Endometrial microvascular endothelial cells (primary cell): ENCODE results near the gene TOP1. TPM values are rescaled to one million over a fixed set of nuclear protein-coding genes. Genes with fewer than 3 reads are reported as not detected.

ENCODE experiments used
- in situ Hi-C: cut with HindIII; loops from 2 replicates; pipeline ENCODE4 v1.10.0; 2017; ENCODE audit warnings: low sequenced_read_pairs, low pct_unique_long_range_greater_than_20kb; ENCODE audit errors: inconsistent ontology term
- total RNA-seq: library from RNA; depleted of rRNA; stranded (reverse); fragments of >200 nt; gene quantifications from one replicate; pipeline ENCODE4 v1.2.3, GENCODE V29; 2015; ENCODE audit errors: inconsistent ontology term

TOP1 gene
- total RNA-seq, 1 donor from 2014 or later: 53.6 TPM

GRCh38 chr20:41135888-41136679 is 107.5 kb downstream of the TOP1 start:
- in situ Hi-C loops: no loop called here

- in situ Hi-C loops: no loop called here
Observed at GRCh38 chr20:41136680-41137613, 108.3 kb downstream of the TOP1 start, which contains the start of gene PLCG1. TSS of gene PLCG1 (plus strand) at chr20:41137543. CDS start at chr20:41137642, 99 bp downstream.

- in situ Hi-C loops: no loop called here
Observed at GRCh38 chr20:41137614-41138474, 109.2 kb downstream of the TOP1 start.

- in situ Hi-C loops: no loop called here
Observed at GRCh38 chr20:41138475-41139226, 110.0 kb downstream of the TOP1 start.

GRCh38 chr20:41139227-41140093 is 110.8 kb downstream of the TOP1 start:
- in situ Hi-C loops: no loop called here

GRCh38 chr20:41140226-41141133 is 111.9 kb downstream of the TOP1 start:
- in situ Hi-C loops: no loop called here

- in situ Hi-C loops: no loop called here
Observed at GRCh38 chr20:41141153-41141815, 112.7 kb downstream of the TOP1 start.

- in situ Hi-C loops: no loop called here
Observed at GRCh38 chr20:41142245-41142644, 113.6 kb downstream of the TOP1 start.

- in situ Hi-C loops: no loop called here
Observed at GRCh38 chr20:41142919-41143318, 114.3 kb downstream of the TOP1 start.

- in situ Hi-C loops: no loop called here
Observed at GRCh38 chr20:41143354-41143753, 114.7 kb downstream of the TOP1 start.

- in situ Hi-C loops: no loop called here
Observed at GRCh38 chr20:41145317-41145716, 116.7 kb downstream of the TOP1 start.

GRCh38 chr20:41145821-41146620 is 117.4 kb downstream of the TOP1 start:
- in situ Hi-C loops: no loop called here

GRCh38 chr20:41147767-41148191 is 119.2 kb downstream of the TOP1 start:
- in situ Hi-C loops: no loop called here

GRCh38 chr20:41148942-41149341 is 120.3 kb downstream of the TOP1 start:
- in situ Hi-C loops: no loop called here

- in situ Hi-C loops: no loop called here
Observed at GRCh38 chr20:41150664-41151063, 122.0 kb downstream of the TOP1 start.
